HG03045 (cell line): ENCODE results near the gene KDM4B.
"Not testable (repeated sequence)": the region's sequence is repeated elsewhere in the genome, so short reads cannot be mapped to it uniquely, and the experiment has no call there.

Experiments
- ATAC-seq: cut with Tn5 transposase; IDR thresholded peaks from one replicate; pipeline ENCODE4 v1.9.1; 2021; ENCODE audit warnings: mild to moderate bottlenecking, moderate library complexity; ENCODE audit not compliant: unreplicated experiment

The KDM4B gene

DNA sequence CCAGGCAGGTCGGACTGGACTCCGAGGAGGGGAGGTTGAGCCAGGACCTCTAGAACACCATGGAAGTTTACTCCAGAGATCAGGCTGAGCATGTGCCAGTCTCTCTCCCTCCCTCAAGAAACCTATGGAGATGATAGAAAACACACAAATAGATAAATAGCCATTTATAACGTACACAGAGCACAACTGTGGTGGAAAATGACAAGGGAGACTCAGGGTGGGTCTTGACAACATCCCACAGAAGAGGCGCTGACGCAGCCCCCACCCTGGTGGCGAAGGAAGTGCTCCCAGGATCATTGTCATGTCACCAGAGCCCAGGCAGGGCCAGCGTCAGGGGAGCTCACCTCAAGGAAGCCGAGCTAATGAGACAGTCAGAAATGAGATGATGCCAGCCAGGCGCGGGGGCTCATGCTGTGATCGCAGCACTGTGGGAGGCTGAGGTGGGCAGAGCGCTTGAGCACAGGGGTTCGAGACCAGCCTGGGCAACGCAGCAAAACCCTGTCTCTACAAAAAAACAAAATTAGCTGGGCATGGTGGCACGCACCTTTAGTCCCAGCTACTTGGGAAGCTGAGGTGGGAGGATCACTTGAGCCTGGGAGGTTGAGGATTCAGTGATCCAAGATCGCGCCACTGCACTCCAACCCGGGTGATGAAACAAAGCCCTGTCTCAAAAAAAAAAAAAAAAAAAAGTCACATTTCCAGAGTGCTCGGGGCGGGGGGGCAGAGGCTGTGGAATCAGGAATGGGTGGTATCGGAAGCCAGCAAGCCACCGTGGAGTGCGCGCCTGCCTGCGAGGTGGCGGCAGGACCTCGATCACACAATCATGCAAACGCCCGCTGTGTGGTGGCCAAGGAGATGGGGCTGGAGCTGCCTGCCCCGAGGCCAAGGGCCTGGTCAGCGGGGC, 178.4 kb downstream of the KDM4B start:
- ATAC-seq, result no peak

DNA sequence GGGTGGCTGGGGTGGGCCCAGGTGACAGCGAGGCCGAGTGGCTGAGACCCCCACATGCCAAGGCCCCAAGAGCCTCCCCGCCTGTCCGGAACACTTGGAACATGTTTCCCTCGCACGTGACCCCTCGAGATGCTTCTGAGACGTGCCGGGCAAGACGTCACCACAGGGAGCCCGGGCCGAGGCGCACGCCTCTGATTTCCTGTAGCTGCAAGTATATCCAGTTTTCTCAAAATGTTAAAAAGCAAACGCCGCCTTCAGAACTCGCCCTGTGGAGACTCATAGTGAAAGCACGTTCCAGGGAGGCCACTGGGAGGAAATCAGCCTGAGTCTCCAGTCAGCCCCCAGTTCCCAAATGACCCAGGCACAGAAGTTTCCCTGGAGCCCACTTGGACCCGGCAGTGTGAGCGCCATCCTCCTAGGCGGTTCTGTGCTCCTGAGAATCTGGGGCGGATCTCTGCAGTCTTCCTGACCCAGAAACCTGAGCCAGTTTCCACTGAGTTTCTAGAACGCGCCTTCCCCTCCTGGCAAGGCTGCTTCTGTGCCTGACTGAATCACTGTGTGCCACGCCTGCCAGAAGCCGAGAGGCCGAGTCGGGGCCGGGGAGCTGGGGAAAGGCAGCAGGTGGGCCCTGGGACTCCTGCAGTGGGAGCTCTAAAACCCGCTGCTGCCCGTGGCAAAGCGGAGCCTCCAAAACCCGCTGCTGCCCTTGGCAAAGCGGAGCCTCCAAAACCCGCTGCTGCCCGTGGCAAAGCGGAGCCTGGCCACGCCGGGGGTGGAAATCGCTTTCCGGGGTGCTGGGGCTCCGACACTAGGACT, 179.3 kb downstream of the KDM4B start:
- ATAC-seq, result no peak

DNA sequence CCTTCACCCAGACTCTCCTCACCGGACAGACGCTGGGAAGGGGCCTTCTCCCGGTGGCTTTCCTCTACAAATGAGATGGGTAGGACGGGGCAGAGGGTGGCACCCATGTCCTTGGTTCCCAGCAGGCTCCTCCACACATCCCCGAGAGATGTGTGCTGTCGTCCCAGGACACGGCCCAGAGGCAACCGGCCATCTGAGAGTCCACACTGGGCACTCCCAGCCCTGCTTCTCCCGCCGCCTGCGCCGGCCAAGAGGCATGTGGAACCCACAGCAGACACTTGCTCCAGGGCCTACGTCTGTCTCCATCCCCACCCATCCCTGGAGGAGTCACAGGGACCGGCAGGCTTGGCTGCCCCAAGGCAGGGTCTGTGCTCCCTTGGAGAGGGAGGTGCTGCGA, 179.9 kb downstream of the KDM4B start:
- ATAC-seq, result no peak

DNA sequence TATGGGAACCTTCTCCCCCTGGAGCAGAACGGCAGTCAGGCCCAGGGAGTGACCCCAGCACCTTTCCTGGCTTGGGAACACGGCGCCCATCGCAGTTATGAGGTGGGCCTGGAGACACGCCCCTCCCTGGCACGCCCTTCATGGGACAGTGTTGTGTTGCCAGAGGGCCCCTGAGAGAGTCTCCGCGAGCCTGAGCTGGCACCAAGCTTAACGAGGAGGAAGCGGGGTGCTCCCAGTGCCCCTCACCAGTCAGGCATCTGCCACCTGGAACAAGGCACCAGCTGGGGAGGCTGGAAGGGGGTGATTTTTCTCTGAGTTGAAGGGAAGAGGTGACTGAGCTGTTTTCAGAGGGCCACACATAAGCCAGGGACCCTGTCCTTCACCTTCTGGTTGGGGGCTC, 180.6 kb downstream of the KDM4B start:
- ATAC-seq, result no peak

GRCh38 chr19:5149932-5150901, 181.3 kb downstream of the KDM4B start:
- ATAC-seq, result no peak

GRCh38 chr19:5150902-5151741, 182.2 kb downstream of the KDM4B start:
- ATAC-seq, result no peak

DNA sequence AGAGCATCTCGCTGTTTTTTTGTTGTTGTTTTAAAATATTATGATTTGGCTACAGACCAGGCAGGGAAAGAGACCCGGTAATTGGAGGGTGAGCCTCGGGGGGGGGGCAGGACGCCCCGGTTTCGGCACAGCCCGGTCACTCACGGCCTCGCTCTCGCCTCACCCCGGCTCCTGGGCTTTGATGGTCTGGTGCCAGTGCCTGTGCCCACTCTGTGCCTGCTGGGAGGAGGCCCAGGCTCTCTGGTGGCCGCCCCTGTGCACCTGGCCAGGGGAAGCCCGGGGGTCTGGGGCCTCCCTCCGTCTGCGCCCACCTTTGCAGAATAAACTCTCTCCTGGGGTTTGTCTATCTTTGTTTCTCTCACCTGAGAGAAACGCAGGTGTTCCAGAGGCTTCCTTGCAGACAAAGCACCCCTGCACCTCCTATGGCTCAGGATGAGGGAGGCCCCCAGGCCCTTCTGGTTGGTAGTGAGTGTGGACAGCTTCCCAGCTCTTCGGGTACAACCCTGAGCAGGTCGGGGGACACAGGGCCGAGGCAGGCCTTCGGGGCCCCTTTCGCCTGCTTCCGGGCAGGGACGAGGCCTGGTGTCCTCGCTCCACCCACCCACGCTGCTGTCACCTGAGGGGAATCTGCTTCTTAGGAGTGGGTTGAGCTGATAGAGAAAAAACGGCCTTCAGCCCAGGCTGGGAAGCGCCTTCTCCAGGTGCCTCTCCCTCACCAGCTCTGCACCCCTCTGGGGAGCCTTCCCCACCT, 183.3 kb downstream of the KDM4B start:
- no peak for ATAC-seq

GRCh38 chr19:5152767-5153532, 184.0 kb downstream of the KDM4B start:
- no peak for ATAC-seq

- no peak for ATAC-seq
These were observed 184.8 kb downstream of the KDM4B start for GRCh38 chr19:5153601-5154128.

DNA sequence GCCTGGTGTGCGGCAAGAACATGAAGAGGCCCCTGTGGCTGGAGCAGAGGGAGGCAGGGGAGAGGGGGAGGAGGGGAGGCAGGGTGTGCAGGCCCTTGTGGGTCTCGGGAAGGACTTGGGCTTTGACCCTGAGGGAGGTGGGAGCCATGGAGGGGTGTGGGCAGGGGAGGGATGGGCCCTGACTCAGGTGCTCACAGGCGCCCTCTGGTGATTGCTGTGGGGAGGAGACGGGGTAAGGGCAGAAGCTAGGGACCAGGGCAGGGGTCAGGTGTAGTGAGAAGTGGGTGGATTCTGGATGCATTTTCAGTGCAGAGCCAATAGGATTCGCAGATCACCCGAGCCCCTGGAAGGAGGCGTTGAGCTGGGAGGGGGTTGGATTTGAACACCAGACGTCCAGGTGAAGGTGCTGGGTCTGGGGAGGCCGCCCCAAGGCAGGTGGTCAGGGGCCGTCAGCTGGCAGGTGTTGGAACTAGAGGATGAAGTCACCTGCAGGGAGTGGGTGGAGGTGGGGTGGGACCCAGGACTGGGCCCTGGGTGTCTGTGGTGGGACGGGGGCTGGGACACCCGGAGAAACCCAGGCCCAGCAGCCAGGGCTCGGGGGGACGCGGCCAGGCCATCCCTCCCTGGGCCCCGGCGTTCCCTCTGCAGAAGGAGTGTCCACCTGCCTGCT, 185.4 kb downstream of the KDM4B start:
- no peak for ATAC-seq

DNA sequence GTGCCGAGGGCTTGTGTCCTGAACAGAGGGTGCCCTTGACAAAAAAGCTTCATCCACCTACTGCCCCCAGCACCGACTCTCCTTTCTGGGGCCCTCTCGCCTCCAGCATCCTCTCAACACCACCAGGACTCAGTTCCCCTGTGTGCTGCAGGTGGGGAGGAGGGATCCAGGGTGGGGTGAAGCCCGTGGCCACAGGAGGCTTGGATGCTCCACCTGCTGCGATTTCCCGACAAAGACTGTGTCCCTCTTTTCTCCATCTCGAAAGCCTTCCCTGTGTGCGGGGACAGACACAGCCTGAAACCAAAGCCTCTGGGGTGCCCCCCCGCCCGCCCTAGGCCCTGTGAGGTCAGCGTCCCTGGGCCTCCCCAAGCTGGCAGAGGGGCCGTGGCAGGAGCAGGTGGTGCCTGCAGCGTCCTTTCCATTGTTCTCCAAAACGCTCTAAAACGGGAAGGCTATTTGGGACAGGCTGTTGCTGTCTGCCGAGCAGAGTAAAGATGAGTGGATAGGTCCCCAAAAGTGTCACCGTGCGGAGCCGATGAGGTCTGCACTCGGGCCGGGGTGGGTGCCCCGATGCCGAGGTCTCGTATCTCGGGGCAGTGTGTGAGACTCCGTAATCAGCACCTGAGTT, 186.0 kb downstream of the KDM4B start:
- no peak for ATAC-seq

DNA sequence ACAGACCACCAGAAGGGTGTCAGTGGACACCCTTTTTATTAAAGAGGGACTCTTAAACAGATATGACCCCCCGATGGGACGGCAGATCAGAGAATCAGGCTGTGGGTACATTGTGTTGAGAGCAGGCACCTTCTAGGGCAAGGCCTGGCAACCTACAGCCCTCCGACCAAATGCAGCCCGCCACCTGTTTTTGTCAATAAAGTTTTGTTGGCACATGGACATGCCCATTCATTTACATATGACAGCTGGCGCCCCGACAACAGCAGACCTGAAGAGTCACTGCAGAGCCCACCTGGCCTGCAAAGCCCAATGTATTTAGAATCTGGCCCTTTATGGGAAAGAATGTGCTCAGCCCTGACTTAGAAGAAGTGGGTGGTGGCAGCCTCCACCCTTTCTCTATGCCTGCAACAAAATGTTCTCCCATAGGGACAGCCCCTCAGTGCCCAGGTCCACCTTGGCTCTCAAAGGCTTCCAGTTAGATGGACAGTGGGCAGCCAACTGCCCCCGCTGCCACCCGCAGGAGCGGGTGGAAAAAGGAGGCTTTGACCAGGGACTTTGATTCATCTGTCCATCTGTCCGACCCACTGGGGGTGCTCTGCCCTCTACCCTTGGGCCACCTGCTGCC, 186.8 kb downstream of the KDM4B start:
- no peak for ATAC-seq

- no peak for ATAC-seq
These were observed 187.5 kb downstream of the KDM4B start for GRCh38 chr19:5156231-5156986.

GRCh38 chr19:5157186-5157585, 188.3 kb downstream of the KDM4B start:
- no peak for ATAC-seq

- not testable (repeated sequence) for ATAC-seq
These were observed 189.7 kb downstream of the KDM4B start for GRCh38 chr19:5158549-5159134.
